ENCODE measurements around the gene ERFL. TPM values are rescaled to one million over a fixed set of nuclear protein-coding genes. Genes with fewer than 3 reads are reported as not detected.

The ERFL gene
- total RNA-seq, 4 donors from 2014 or later, result not detected

GRCh38 chr19:41908724-41909464 is 19.4 kb downstream of the ERFL start:
- H3K9me3 ChIP-seq, result no peaks in the 10 kb centered on the region
- H3K27ac ChIP-seq, result no peak overlapping the region
- intact Hi-C loops (cut with DNase I), result no loop called here
- DNase-seq, result no peak
- no peak overlapping the region for H3K4me3 ChIP-seq
- TF ChIP-seq CTCF (IDR thresholded peaks at IDR 0.05), result no peak
- no peak for TF ChIP-seq POLR2A (IDR thresholded peaks at IDR 0.05)
- peaks cover 11 to 45% (median 13%) of the 10 kb centered on the region in 3 donors for H3K36me3 ChIP-seq
- peaks cover 5 to 45% (median 14%) of the 10 kb centered on the region in 4 donors for H3K27me3 ChIP-seq
- peaks cover 0 to 22% (median 5%) of the 10 kb centered on the region in 3 donors for H3K4me1 ChIP-seq
- WGBS, 2 donors, result 68 to 73% methylated on average over 3 to 6 of the region's 11 CpGs

GRCh38 chr19:41907994-41908615 is 20.1 kb downstream of the ERFL start:
- H3K4me1 ChIP-seq, result peaks cover 0 to 18% (median 5%) of the 10 kb centered on the region in 3 donors
- H3K9me3 ChIP-seq, result no peaks in the 10 kb centered on the region
- H3K27me3 ChIP-seq, result peaks cover 2 to 37% (median 7%) of the 10 kb centered on the region in 4 donors
- 80% methylated on average over 1 of the region's 25 CpGs; no CpG with 5 or more reads in 1 of the 2 donors for whole genome bisulfite sequencing, 2 donors
- H3K27ac ChIP-seq, result no peak overlapping the region
- intact Hi-C loops (cut with DNase I), result no loop called here
- DNase-seq, result no peak
- TF ChIP-seq CTCF (IDR thresholded peaks at IDR 0.05) (no peak), POLR2A (IDR thresholded peaks at IDR 0.05) (no peak)
- H3K4me3 ChIP-seq, result no peak overlapping the region
- H3K36me3 ChIP-seq, result peaks cover 19 to 53% (median 21%) of the 10 kb centered on the region in 3 donors

GRCh38 chr19:41906916-41907680 is 21.2 kb downstream of the ERFL start:
- 72 to 83% methylated on average over 17 to 20 of the region's 21 CpGs for WGBS, 2 donors
- intact Hi-C loops (cut with DNase I), result no loop called here
- H3K36me3 ChIP-seq, result peaks cover 26 to 63% (median 31%) of the 10 kb centered on the region in 3 donors

GRCh38 chr19:41906271-41906670 is 22.0 kb downstream of the ERFL start:
- no peak for DNase-seq
- no peak for TF ChIP-seq POLR2A (IDR thresholded peaks at IDR 0.05)
- TF ChIP-seq CTCF (IDR thresholded peaks at IDR 0.05), result no peak
- Histone ChIP-seq H3K4me3 (no peak overlapping the region), H3K27me3 (peaks cover 0 to 18% (median 0%) of the 10 kb centered on the region in 4 donors), H3K27ac (no peak overlapping the region), H3K9me3 (no peaks in the 10 kb centered on the region), H3K4me1 (peaks cover 0 to 13% (median 5%) of the 10 kb centered on the region in 3 donors), H3K36me3 (peaks cover 32 to 71% (median 39%) of the 10 kb centered on the region in 3 donors)
- WGBS, 2 donors, result 82 to 91% methylated on average over 1 of the region's 9 CpGs
- intact Hi-C loops (cut with DNase I), result no loop called here

More at GRCh38 chr19:41906916-41907680, 21.2 kb downstream of the ERFL start:
- Histone ChIP-seq H3K4me1 (peaks cover 0 to 13% (median 5%) of the 10 kb centered on the region in 3 donors), H3K9me3 (no peaks in the 10 kb centered on the region), H3K27ac (no peak overlapping the region), H3K27me3 (peaks cover 0 to 27% (median under 1%) of the 10 kb centered on the region in 4 donors), H3K4me3 (no peak overlapping the region)
- DNase-seq, result no peak
- no peak for TF ChIP-seq CTCF (IDR thresholded peaks at IDR 0.05)
- no peak for TF ChIP-seq POLR2A (IDR thresholded peaks at IDR 0.05)

Measured in esophagus squamous epithelium (tissue), 5 donors.